SK-N-MC (cell line): ENCODE results near the gene PCNX2.

Source experiments
- DNase-seq: peaks from one replicate; pipeline ENCODE4 v3.0.0-alpha.2; 2011; ENCODE audit warnings: low read depth, low spot score
- H3K27ac ChIP-seq: fragments of 200-600 bp; sonication (generic); 2 replicates; pipeline ENCODE4 v1.5.1; 2016; ENCODE audit warnings: mixed run types
- H3K36me3 ChIP-seq: fragments of 200-600 bp; sonication (generic); 2 replicates; pipeline ENCODE4 v1.6.1; 2017; ENCODE audit warnings: antibody characterized with exemption, low read length, mixed read lengths; ENCODE audit not compliant: insufficient read depth
- H3K4me3 ChIP-seq: fragments of 200-600 bp; sonication (generic); 2 replicates; pipeline ENCODE4 v1.5.1; 2016
- H3K9ac ChIP-seq: fragments of 200-600 bp; sonication (generic); 2 replicates; pipeline ENCODE4 v1.8.0; 2017; ENCODE audit warnings: mixed run types, mixed read lengths; ENCODE audit not compliant: insufficient read length
- H3K9me3 ChIP-seq: fragments of 200-600 bp; sonication (generic); 2 replicates; pipeline ENCODE4 v1.6.1; 2017; ENCODE audit warnings: low read depth, mild to moderate bottlenecking, antibody characterized with exemption, low read length, moderate library complexity, mixed read lengths
- EZH2 ChIP-seq: fragments of 200-600 bp; sonication (generic); IDR thresholded peaks from one replicate; pipeline ENCODE4 v1.6.1; 2017; ENCODE audit warnings: antibody characterized with exemption
- FOXP2 ChIP-seq: optimal IDR thresholded peaks from 2 replicates; pipeline ENCODE3; 2011; ENCODE audit warnings: mild to moderate bottlenecking, moderate library complexity; ENCODE audit not compliant: insufficient read depth; ENCODE audit errors: extremely low read length, control extremely low read depth
- POLR2AphosphoS5 ChIP-seq: IDR thresholded peaks from 2 replicates; pipeline ENCODE4 v1.6.1; 2012; ENCODE audit warnings: mild to moderate bottlenecking, low read depth, low read length, borderline replicate concordance

Gene PCNX2

GRCh38 chr1:232973652-232974611 is 321.6 kb downstream of the PCNX2 start:
- H3K27ac ChIP-seq: no peak overlapping the region
- no peak overlapping the region for H3K9ac ChIP-seq
- no peak for DNase-seq
- peaks cover 10% of the 10 kb centered on the region for H3K9me3 ChIP-seq
- no peak for TF ChIP-seq EZH2
- no peak for TF ChIP-seq FOXP2
- no peak for TF ChIP-seq POLR2AphosphoS5
- H3K36me3 ChIP-seq: peaks cover 47% of the 10 kb centered on the region
- no peak overlapping the region for H3K4me3 ChIP-seq

GRCh38 chr1:232970508-232970907 is 325.0 kb downstream of the PCNX2 start:
- TF ChIP-seq EZH2: no peak
- TF ChIP-seq POLR2AphosphoS5: no peak
- TF ChIP-seq FOXP2: no peak
- no peak overlapping the region for H3K4me3 ChIP-seq
- DNase-seq: no peak
- H3K36me3 ChIP-seq: peaks cover 52% of the 10 kb centered on the region
- no peak overlapping the region for H3K27ac ChIP-seq
- H3K9ac ChIP-seq: no peak overlapping the region
- peaks cover 10% of the 10 kb centered on the region for H3K9me3 ChIP-seq

GRCh38 chr1:232969799-232970198 is 325.7 kb downstream of the PCNX2 start:
- H3K27ac ChIP-seq: no peak overlapping the region
- no peak overlapping the region for H3K9ac ChIP-seq
- H3K36me3 ChIP-seq: peaks cover 51% of the 10 kb centered on the region
- TF ChIP-seq FOXP2: no peak
- no peak for TF ChIP-seq POLR2AphosphoS5
- no peak for TF ChIP-seq EZH2
- H3K9me3 ChIP-seq: peaks cover 10% of the 10 kb centered on the region
- no peak for DNase-seq
- H3K4me3 ChIP-seq: no peak overlapping the region

- Histone ChIP-seq H3K9me3 (peaks cover 10% of the 10 kb centered on the region), H3K36me3 (peaks cover 43% of the 10 kb centered on the region), H3K9ac (no peak overlapping the region), H3K4me3 (no peak overlapping the region), H3K27ac (no peak overlapping the region)
- DNase-seq: no peak
- TF ChIP-seq FOXP2 (no peak), EZH2 (no peak), POLR2AphosphoS5 (no peak)
Observed at GRCh38 chr1:232968965-232969364, 326.6 kb downstream of the PCNX2 start.

- Histone ChIP-seq H3K36me3 (peaks cover 37% of the 10 kb centered on the region), H3K9ac (no peak overlapping the region), H3K9me3 (peaks cover 6% of the 10 kb centered on the region), H3K27ac (no peak overlapping the region), H3K4me3 (no peak overlapping the region)
- no peak for DNase-seq
- TF ChIP-seq POLR2AphosphoS5 (no peak), EZH2 (no peak), FOXP2 (no peak)
Observed at GRCh38 chr1:232968391-232968790, 327.1 kb downstream of the PCNX2 start.

- Histone ChIP-seq H3K27ac (no peak overlapping the region), H3K9ac (no peak overlapping the region), H3K9me3 (no peaks in the 10 kb centered on the region), H3K4me3 (no peak overlapping the region), H3K36me3 (peaks cover 20% of the 10 kb centered on the region)
- DNase-seq: no peak
- no peak for TF ChIP-seq POLR2AphosphoS5
- TF ChIP-seq EZH2: no peak
- TF ChIP-seq FOXP2: no peak
Observed at GRCh38 chr1:232966663-232967062, 328.9 kb downstream of the PCNX2 start.

GRCh38 chr1:232965912-232966217 is 329.7 kb downstream of the PCNX2 start:
- Histone ChIP-seq H3K4me3 (no peak overlapping the region), H3K9me3 (no peaks in the 10 kb centered on the region), H3K36me3 (peaks cover 12% of the 10 kb centered on the region), H3K9ac (no peak overlapping the region), H3K27ac (no peak overlapping the region)
- TF ChIP-seq EZH2: no peak
- TF ChIP-seq POLR2AphosphoS5: no peak
- DNase-seq: no peak

GRCh38 chr1:232965124-232965911 is 330.2 kb downstream of the PCNX2 start:
- H3K9ac ChIP-seq: no peak overlapping the region
- no peak overlapping the region for H3K27ac ChIP-seq

More at GRCh38 chr1:232965124-232965911, 330.2 kb downstream of the PCNX2 start:
- H3K4me3 ChIP-seq: no peak overlapping the region
- TF ChIP-seq FOXP2 (no peak), POLR2AphosphoS5 (no peak), EZH2 (no peak)
- DNase-seq: no peak
- H3K36me3 ChIP-seq: peaks cover 9% of the 10 kb centered on the region; the same call in 1 of the 2 replicates
- H3K9me3 ChIP-seq: no peaks in the 10 kb centered on the region
